NCI-H748 treated with DMSO at 0.1 percent for 48 hours (cell line): ENCODE measurements around the gene ASB13.

Experiments
- DNase-seq: peaks from one replicate; lab custom pipeline; 2025; lab: John Stamatoyannopoulos, UW

Gene ASB13

DNA sequence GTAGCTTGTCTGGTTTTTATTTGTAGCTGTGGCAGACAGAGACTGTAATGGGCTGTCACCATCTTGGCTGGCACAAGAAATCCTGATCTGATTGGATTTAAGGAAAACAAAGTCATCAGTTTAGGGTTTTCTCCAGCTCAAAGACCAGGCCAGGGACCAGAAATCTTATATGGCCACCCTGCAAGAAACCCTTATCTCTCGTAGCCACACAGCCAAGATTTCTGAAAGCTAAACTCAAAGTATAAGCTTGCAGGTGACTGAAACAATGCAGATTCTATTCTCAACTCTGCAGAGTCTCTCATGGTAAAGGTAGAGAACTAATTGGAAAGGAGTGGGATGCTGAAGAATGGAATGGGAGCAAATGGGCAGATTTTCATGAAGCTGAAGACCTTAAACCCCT is 3.2 kb upstream of the ASB13 start:
- DNase-seq, result no peak

DNA sequence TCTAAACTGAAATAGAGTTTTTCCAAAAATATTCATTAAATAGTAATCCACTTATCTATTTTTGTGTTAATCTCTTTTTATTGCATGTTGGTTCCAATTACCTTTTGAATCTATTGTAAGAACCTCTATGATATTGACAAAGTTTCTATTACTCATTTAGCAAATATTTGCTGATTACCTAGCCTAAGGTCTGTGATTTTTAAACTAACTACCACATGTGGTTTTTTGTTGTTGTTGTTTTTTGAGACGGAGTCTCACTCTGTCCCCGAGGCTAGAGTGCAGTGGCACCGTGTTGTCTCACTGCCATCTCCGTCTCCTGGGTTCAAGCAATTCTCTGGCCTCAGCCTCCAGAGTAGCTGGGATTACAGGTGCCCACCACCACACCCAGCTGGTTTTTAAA is 2.0 kb upstream of the ASB13 start:
- DNase-seq, result no peak

DNA sequence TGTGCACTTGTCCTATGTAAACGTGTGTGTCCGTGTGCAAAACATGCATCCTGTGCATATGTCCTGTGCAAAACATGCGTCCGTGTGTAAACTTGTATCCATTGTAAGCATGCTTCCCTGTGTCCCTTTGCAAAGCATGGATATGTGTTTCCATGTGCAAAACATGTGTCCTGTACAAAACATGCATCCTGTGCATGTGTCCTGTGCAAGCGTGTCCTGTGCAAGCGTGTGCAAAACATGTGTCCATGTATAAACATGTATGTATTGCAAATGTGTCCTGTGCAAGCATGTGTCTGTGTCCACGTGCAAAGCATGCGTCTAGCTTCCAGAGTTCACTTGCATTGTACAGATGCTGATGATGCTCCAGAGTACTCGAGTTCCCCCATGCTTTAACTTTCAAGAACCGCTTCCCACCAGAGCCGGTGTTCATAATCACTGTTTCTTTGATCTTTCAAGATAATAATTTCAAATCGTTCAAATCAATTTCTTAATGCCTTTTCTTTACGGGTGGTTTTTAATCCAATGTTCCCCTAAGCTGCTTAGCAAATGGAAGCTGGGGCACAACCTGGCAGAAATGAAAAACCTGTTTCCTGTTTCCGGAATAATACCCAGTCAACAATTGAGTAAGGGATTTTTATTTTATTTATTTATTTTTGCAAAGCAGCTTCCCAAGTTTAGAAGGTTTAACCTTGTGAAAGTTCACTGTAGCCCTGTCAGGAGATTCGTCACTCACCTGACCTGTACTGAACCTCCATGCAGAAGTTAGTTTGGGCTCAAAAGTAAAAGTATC is 641 bp upstream of the ASB13 start:
- no peak for DNase-seq

DNA sequence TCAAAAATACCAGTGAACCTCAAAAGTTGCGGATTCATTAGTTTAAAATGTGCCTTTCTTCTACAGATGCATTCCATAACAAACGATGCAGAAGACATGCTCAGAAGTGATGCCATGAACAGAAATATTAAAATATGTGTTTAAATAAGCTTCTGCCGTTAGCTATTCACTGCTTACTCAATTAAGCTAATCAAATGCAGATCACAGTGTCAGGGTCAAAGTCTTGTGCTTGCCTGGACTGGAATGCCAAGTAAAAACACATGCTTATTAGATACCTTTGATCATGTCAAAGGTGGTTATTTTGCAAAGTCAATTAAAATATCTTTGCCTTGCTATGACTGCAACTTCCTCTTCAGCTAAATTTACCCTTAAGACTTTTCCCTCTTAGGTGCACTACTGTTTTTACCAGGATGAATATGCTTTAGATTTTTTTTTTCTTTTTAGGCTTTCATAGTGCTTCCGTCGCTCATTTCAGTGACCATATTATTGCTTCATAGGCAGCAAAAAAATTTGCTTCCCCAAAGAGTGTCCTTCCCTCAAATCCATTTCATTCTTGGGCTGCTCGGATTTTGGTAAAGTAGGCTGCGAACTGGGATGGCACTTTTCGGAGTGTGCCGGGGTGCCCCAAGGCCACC is 905 bp downstream of the ASB13 start:
- DNase-seq, result no peak

GRCh38 chr10:5663692-5664427 is 2.5 kb downstream of the ASB13 start:
- no peak for DNase-seq

DNA sequence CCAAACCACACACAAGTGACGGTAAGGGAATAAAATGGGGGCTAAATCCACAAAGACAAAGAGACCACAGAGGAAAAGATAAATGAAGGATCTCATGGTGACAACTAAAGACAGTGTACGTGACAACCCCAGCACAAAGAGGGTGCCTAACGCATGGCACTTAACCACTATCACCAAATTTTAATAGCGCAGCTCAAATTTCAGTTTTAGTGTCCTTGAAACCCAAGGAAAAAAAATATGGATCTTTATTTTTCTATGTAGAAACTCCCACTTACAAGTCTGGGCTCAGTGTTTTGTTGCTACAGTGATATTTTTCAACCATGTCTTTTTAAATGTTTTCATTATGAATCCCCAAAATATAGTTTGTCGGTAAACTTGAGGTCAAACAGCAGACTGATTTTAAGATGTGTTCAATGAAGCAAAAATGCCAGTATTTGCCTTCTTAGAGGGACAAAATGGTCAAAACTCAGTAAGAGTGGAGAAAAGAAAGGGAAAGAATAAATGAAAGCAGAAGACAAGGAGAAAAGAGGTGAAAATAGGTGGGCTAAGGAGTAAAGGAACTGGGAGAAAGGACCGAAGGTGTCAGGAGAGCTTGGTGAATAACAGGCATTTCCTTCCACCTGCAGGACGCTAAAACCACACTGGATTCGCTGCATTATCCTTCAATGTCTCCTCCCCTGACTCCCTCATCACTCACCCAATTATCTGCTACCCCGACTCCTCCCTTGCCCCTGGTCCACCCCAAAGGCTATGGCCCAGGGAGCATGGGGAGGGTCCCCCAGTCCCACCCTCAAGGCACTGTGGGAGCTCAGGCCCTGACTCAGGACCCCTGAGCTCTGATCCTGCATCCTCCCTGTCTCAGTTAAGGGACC is 3.5 kb downstream of the ASB13 start:
- DNase-seq, result no peak

- DNase-seq, result no peak
Measured at GRCh38 chr10:5661043-5661442, 5.4 kb downstream of the ASB13 start.

DNA sequence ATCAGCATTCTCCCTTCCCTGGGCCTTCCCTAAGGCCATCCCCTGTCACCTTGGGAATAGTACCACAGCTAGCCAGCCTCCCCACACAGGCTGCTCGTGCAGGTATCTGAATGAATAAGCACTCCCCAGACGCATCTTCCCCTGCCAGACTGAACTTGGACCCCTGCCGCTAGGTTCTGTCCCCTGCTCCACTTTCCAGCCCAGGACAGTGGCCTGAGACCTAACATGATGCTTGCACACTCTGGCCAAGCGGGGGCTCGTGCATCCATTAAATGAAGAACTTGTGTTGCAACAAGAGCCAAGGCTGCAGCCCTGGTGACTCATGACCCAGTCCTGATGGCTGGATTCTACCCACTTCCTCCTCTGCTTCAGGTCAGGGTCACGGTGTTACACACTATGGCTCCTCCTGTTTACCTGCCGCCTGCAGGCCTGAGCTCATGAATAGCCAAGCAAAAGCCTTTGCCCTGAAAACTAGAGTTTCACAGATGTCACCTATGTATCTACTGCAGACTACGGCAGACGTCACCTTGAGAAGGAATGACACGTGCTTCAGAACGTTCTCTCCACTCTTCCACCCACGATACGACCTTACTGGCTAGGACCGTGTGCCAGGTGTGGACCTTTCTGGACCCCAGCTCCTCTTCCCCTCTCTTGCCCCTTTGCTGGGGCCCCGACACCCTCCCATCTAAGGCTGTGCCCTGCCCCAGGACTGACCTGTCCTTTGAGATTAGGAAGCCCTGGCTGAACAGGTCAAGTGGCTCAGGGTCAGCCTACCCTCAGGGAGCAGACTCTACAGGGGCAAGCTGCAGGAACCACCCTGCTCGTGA is 6.5 kb downstream of the ASB13 start:
- no peak for DNase-seq

DNA sequence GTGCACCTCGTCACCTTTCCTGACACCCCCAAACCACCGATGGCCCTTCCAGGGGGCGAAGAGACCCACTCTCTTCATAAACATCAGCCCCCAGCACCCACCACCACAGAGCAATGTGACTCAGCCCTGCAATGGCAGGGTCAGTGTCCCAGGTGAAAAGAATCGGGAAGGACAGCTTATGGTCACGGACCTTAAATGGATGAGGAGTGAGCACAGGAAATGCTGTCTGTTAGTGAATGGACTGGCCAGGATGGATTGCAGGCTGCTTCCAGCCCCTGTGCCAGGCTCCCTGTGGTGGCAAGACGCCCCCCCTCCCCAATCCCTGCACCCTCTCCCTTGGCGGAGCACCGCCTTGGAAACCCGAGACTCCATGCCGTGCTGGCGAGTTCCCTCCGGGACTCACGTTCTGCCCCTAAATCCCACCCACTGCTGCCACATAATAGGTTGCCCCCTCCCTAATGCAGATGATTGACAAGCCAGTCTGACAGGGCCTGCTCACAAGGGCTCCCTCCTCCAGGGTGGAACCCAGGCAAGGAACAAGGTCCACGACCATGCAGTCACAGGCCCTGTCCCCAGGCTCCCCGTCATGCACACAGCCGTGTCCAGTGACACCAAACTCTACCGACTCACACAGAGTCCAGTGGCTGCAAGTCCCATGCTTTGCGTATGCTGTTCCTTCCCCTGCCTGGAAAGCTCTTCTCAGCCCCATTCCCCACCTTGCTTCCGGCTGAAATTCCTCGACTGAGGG is 7.3 kb downstream of the ASB13 start:
- DNase-seq, result no peak

DNA sequence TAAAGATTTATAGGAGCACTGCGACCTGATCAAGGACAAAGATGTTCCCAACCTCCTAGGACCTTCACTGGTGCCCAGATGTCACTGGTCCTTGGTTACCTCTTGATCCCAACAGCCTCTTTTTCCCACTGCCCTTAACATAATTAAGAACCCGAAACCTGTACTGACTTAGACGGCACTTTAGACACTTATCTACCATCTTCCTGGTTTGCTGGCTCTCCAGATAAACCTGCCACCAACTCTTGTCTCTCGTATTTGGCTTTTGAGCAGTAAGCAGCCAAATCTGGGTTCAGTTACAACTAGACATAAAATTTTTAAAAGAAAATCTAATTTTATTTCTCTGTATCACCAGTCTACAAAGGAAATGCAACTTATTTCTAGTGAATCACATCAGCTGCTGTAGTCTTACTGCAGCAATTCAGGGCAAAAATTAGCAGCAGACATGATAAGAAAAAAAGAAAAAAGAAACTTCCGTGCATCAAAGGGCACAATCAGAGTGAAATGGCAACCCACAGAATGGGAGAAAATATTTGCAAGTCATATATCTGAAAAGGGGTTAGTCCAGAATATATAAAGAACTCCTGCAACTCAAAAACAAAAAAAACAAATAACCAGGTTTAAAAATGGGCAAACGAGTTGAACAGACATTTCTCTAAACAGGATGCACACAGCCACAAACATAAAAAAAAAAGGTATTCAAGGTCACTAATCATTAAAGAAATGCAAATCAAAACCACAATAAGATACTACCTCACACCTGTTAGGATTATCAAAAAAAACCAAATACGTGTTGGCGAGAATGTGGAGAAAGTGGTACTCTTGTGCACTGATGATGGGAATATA is 9.4 kb downstream of the ASB13 start:
- DNase-seq, result no peak

- DNase-seq, result no peak
Measured at GRCh38 chr10:5655121-5655520, 11.3 kb downstream of the ASB13 start.

- no peak for DNase-seq
Measured at GRCh38 chr10:5654218-5654755, 12.1 kb downstream of the ASB13 start.

DNA sequence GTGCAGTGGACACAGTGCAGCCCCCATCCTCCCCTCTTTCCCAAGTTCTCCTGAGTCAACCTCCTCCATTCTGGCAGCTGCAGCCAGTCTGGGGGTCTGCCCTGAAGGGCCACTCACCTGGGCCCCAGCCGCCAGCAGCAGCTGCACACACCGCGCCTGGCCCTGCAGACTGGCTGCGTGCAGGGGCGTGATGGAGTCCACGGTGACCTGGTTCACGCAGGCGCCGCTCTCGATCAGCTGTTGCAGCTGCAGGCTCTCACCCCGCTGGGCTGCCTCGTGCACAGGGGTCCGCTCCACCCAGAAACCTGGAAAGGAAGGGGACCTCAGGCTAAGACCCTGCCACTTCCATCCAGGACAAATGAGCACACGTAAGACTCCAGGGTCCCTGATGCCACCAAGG is 13.6 kb downstream of the ASB13 start:
- DNase-seq, result no peak

DNA sequence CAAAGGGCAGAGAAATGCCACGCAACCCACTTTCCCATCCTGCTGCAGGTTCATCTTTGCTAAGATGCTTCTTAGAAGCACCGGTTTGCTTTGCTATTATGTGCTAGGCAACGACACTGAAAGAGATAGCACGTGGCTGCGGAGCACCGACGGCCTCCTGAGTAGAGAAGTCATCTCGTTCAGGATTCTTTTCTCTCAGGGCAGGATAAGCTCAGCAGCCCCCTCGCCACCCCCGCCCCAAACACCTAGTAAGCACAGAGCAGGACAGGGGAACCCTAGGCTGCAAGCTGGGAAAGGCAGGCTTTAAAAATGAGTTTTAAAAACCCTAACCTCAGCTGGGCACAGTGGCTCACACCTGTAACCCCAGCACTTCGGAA is 15.0 kb downstream of the ASB13 start:
- no peak for DNase-seq

DNA sequence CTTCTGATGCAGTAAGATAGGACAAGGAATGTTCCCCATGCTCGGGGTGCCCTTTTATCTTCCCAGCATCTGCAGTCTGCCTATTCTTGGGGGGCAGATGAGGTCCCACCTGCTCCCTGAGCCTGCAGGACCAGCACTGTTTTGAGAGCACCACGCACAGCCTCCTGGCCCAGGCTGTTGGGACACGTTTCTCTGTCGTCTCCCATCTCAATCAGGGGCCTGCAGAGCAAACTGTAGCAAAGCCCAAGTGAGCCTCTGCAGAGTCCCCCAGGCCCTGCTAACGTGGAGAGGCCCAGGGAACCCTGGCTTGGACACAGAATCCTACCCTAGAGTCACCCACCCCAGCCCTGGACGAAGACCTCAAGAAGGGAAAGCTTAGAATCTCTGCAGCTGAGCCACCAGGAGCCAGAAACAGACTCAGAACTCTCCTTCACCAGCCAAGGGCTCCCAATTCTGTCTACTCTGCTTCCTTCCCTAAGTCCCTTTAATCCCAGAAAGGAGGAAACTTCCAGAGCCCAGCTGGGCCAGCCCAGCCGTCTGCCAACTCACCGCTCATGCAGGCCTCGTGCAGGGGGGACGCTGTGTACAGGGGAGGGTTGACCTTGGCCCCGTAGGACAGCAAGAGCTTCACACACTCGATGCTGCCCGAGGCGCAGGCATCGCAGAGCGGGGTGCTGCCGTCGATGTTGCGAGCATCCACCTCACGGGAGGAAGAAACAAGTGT is 15.6 kb downstream of the ASB13 start:
- DNase-seq, result no peak

DNA sequence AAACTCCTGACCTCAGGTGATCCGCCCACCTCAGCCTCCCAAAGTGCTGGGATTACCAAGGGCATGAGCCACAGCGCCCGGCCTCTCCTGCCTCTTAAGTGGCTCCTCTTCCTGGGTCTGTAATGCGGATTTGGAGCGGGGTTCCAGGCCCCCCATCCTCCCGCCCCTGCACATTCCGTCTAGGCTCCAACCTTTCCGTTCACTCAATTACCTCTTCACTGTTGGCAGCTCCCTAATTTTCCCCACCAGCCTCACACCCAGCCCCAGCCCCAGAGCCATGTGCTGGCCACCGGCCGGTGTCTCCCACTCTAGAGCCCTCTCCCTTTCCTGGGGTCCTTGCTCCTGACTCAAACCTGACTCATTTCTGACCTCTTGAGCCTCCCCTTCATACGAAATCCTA is 16.6 kb downstream of the ASB13 start:
- no peak for DNase-seq

GRCh38 chr10:5648494-5649457 is 17.6 kb downstream of the ASB13 start:
- no peak for DNase-seq
